ENCODE results near the gene TBC1D9. TPM values are rescaled to one million over a fixed set of nuclear protein-coding genes. Genes with fewer than 3 reads are reported as not detected.
A peak's percentile ranks its signal among the peaks of the same experiment; 100 is the strongest.

TBC1D9 gene
- total RNA-seq, 1 experiment from 2014 or later: not detected

DNA sequence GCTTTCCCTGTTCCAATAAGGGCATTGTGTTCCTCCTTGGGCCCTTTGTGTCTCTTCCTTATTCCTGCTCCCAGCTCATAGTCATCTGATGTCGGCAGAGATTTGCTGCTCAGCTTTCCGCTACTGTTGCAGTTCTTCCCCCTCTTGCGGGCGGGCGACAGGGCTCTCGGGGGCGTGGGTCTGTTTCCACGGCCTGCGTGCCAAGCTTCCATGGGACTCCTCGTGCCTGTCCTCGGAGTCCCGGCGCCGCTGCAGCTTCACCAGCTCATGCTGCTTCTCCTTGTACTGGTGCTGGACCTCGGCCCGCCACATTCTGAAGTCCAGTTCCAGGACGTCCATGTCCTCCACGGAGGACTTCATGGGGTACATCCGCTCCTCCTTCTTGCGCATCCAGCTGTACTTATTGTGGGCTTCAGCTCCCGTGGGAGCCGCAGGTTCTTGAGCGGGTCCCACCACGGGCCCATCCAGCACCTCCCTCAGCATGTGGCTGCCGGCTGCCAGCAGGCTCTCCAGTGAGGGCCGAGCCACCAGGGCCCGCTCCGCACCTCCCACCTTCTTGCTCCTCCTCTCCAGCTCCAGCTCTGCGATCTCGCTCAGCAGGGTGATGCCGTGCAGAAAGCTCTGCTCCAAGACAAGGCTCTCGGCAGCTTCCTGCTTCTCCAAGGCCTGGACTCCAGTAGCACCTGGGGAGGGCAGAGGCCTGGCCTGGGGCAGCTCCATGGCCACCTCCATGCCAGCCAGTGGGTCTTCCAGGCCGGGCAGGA, 113.3 kb downstream of the TBC1D9 start:
- Histone ChIP-seq H3K36me3 (ENCODE audit: insufficient read depth, low read length) (no peaks in the 10 kb centered on the region), H3K27me3 (ENCODE audit: low read length) (no peaks in the 10 kb centered on the region), H3K4me2 (ENCODE audit: low read depth, low read length, poor library complexity, severe bottlenecking) (no peak overlapping the region), H3K4me1 (ENCODE audit: low read length) (no peaks in the 10 kb centered on the region), H2AFZ (ENCODE audit: low read length) (no peak overlapping the region), H3K79me2 (ENCODE audit: low read length) (no peaks in the 10 kb centered on the region), H3K9ac (ENCODE audit: low read length) (no peak overlapping the region), H3K27ac (ENCODE audit: low read length) (no peak overlapping the region), H3K9me3 (ENCODE audit: low read length) (no peaks in the 10 kb centered on the region), H3K4me3 (ENCODE audit: low read length) (no peak overlapping the region), H3K9me2 (replicated peaks; ENCODE audit: insufficient read depth, low read length) (no peaks in the 10 kb centered on the region), H4K20me1 (ENCODE audit: insufficient read depth, low read depth, low read length) (no peaks in the 10 kb centered on the region)
- DNase-seq: no peak

GRCh38 chr4:140641789-140642439, 114.3 kb downstream of the TBC1D9 start:
- Histone ChIP-seq H3K27me3 (ENCODE audit: low read length) (no peaks in the 10 kb centered on the region), H4K20me1 (ENCODE audit: insufficient read depth, low read depth, low read length) (no peaks in the 10 kb centered on the region), H3K9me3 (ENCODE audit: low read length) (no peaks in the 10 kb centered on the region), H3K79me2 (ENCODE audit: low read length) (no peaks in the 10 kb centered on the region), H3K4me2 (ENCODE audit: low read depth, low read length, poor library complexity, severe bottlenecking) (no peak overlapping the region), H2AFZ (ENCODE audit: low read length) (no peak overlapping the region), H3K4me3 (ENCODE audit: low read length) (no peak overlapping the region), H3K9me2 (replicated peaks; ENCODE audit: insufficient read depth, low read length) (no peaks in the 10 kb centered on the region), H3K9ac (ENCODE audit: low read length) (no peak overlapping the region), H3K4me1 (ENCODE audit: low read length) (no peaks in the 10 kb centered on the region), H3K36me3 (ENCODE audit: insufficient read depth, low read length) (no peaks in the 10 kb centered on the region), H3K27ac (ENCODE audit: low read length) (no peak overlapping the region)
- peak; percentile 39 for DNase-seq

GRCh38 chr4:140641105-140641555, 115.1 kb downstream of the TBC1D9 start:
- Histone ChIP-seq H3K4me1 (ENCODE audit: low read length) (no peaks in the 10 kb centered on the region), H3K9me2 (replicated peaks; ENCODE audit: insufficient read depth, low read length) (no peaks in the 10 kb centered on the region), H3K36me3 (ENCODE audit: insufficient read depth, low read length) (no peaks in the 10 kb centered on the region), H3K27ac (ENCODE audit: low read length) (no peak overlapping the region), H4K20me1 (ENCODE audit: insufficient read depth, low read depth, low read length) (no peaks in the 10 kb centered on the region), H3K4me2 (ENCODE audit: low read depth, low read length, poor library complexity, severe bottlenecking) (no peak overlapping the region), H3K79me2 (ENCODE audit: low read length) (no peaks in the 10 kb centered on the region), H2AFZ (ENCODE audit: low read length) (no peak overlapping the region), H3K27me3 (ENCODE audit: low read length) (no peaks in the 10 kb centered on the region), H3K4me3 (ENCODE audit: low read length) (no peak overlapping the region), H3K9ac (ENCODE audit: low read length) (no peak overlapping the region), H3K9me3 (ENCODE audit: low read length) (no peaks in the 10 kb centered on the region)
- peak; percentile 25 for DNase-seq

- H3K36me3 ChIP-seq (ENCODE audit: insufficient read depth, low read length): no peaks in the 10 kb centered on the region
- no peak overlapping the region for H3K4me3 ChIP-seq (ENCODE audit: low read length)
- no peaks in the 10 kb centered on the region for H3K9me3 ChIP-seq (ENCODE audit: low read length)
- no peaks in the 10 kb centered on the region for H3K4me1 ChIP-seq (ENCODE audit: low read length)
- no peak overlapping the region for H3K9ac ChIP-seq (ENCODE audit: low read length)
- DNase-seq: peak; percentile 38
- no peaks in the 10 kb centered on the region for H3K27me3 ChIP-seq (ENCODE audit: low read length)
- no peaks in the 10 kb centered on the region for H4K20me1 ChIP-seq (ENCODE audit: insufficient read depth, low read depth, low read length)
- no peaks in the 10 kb centered on the region for H3K9me2 ChIP-seq (replicated peaks; ENCODE audit: insufficient read depth, low read length)
- H3K27ac ChIP-seq (ENCODE audit: low read length): no peak overlapping the region
- H3K4me2 ChIP-seq (ENCODE audit: low read depth, low read length, poor library complexity, severe bottlenecking): no peak overlapping the region
- H2AFZ ChIP-seq (ENCODE audit: low read length): no peak overlapping the region
- H3K79me2 ChIP-seq (ENCODE audit: low read length): no peaks in the 10 kb centered on the region
Observed at GRCh38 chr4:140640150-140640748, 115.9 kb downstream of the TBC1D9 start.

DNA sequence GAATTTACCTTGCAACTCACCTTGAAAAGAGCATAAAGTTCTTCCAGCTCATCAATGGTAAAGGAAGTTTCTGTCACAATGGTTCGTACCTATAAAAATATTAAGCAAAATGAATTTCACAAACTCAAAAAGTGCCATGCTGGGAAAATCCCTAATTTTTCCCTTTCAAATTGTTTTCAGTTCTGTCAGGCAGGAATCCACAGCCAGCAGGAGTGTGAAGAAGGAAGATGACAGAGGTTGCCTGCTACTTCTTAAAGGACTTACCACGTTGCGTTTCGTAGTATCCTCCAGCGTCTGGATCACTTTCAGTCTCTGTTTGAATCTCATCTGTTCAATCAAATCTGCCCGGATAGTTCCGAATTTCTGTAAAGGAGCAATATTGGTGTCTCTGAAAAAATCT, 117.1 kb downstream of the TBC1D9 start:
- no peak overlapping the region for H2AFZ ChIP-seq (ENCODE audit: low read length)
- H3K9me2 ChIP-seq (replicated peaks; ENCODE audit: insufficient read depth, low read length): no peaks in the 10 kb centered on the region
- H3K9ac ChIP-seq (ENCODE audit: low read length): no peak overlapping the region
- H3K27me3 ChIP-seq (ENCODE audit: low read length): no peaks in the 10 kb centered on the region
- H3K79me2 ChIP-seq (ENCODE audit: low read length): no peaks in the 10 kb centered on the region
- H3K4me1 ChIP-seq (ENCODE audit: low read length): no peaks in the 10 kb centered on the region
- H4K20me1 ChIP-seq (ENCODE audit: insufficient read depth, low read depth, low read length): no peaks in the 10 kb centered on the region
- H3K9me3 ChIP-seq (ENCODE audit: low read length): no peaks in the 10 kb centered on the region
- no peak overlapping the region for H3K27ac ChIP-seq (ENCODE audit: low read length)
- no peak overlapping the region for H3K4me2 ChIP-seq (ENCODE audit: low read depth, low read length, poor library complexity, severe bottlenecking)
- no peak overlapping the region for H3K4me3 ChIP-seq (ENCODE audit: low read length)
- DNase-seq: no peak
- H3K36me3 ChIP-seq (ENCODE audit: insufficient read depth, low read length): no peaks in the 10 kb centered on the region

GRCh38 chr4:140637836-140638235, 118.3 kb downstream of the TBC1D9 start:
- Histone ChIP-seq H3K36me3 (ENCODE audit: insufficient read depth, low read length) (no peaks in the 10 kb centered on the region), H3K4me3 (ENCODE audit: low read length) (no peak overlapping the region), H3K27me3 (ENCODE audit: low read length) (no peaks in the 10 kb centered on the region), H3K4me2 (ENCODE audit: low read depth, low read length, poor library complexity, severe bottlenecking) (no peak overlapping the region), H2AFZ (ENCODE audit: low read length) (no peak overlapping the region), H3K27ac (ENCODE audit: low read length) (no peak overlapping the region), H3K9ac (ENCODE audit: low read length) (no peak overlapping the region), H3K9me3 (ENCODE audit: low read length) (no peaks in the 10 kb centered on the region), H3K9me2 (replicated peaks; ENCODE audit: insufficient read depth, low read length) (no peaks in the 10 kb centered on the region), H4K20me1 (ENCODE audit: insufficient read depth, low read depth, low read length) (no peaks in the 10 kb centered on the region), H3K4me1 (ENCODE audit: low read length) (no peaks in the 10 kb centered on the region), H3K79me2 (ENCODE audit: low read length) (no peaks in the 10 kb centered on the region)
- DNase-seq: peak; percentile 72

DNA sequence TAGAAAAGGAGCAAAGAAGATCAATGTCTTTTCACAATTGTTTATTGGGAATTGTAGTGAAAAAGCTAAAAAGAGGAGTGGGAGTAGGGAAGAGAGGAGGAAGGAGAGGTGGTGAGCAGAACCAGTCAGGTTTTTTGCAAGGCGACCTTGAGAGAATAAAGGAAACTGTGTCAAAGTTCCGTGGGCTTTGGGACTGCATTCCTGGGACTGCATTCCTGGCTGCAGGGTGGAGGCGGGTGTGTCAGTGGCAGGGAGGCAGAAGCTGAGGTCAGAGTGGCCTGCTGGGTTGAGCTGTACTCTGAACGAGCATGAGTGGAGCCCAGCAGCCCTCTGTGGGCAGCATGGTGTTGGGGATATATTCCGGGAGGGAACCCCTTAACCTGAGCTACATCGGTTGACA, 120.6 kb downstream of the TBC1D9 start:
- peak; percentile 4 for DNase-seq
- Histone ChIP-seq H3K27me3 (ENCODE audit: low read length) (no peaks in the 10 kb centered on the region), H3K9ac (ENCODE audit: low read length) (no peak overlapping the region), H4K20me1 (ENCODE audit: insufficient read depth, low read depth, low read length) (no peaks in the 10 kb centered on the region), H3K36me3 (ENCODE audit: insufficient read depth, low read length) (no peaks in the 10 kb centered on the region), H3K9me3 (ENCODE audit: low read length) (no peaks in the 10 kb centered on the region), H3K79me2 (ENCODE audit: low read length) (no peaks in the 10 kb centered on the region), H2AFZ (ENCODE audit: low read length) (no peak overlapping the region), H3K4me2 (ENCODE audit: low read depth, low read length, poor library complexity, severe bottlenecking) (no peak overlapping the region), H3K4me1 (ENCODE audit: low read length) (no peaks in the 10 kb centered on the region), H3K9me2 (replicated peaks; ENCODE audit: insufficient read depth, low read length) (no peaks in the 10 kb centered on the region), H3K27ac (ENCODE audit: low read length) (no peak overlapping the region), H3K4me3 (ENCODE audit: low read length) (no peak overlapping the region)

DNA sequence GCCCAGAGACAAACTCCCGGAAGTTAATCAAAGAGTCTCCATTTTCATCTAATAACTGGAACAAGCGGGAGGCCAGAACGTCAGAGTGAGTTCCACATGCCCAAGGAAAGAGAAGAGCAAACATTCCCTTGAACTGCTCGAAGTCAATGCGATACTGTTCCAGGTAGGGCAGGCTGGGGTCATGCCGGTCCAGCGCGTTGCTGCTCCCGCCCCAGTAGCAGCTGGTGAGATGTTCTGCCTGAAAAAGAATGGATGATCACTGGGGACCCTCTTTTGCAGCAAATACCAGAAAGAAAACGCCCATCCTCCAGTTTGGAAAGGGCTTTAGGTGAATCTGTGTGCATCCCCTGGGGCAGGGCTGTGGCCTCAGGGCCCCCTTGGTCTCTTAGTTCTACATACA, 122.2 kb downstream of the TBC1D9 start:
- no peak overlapping the region for H2AFZ ChIP-seq (ENCODE audit: low read length)
- H3K27ac ChIP-seq (ENCODE audit: low read length): no peak overlapping the region
- no peak overlapping the region for H3K9ac ChIP-seq (ENCODE audit: low read length)
- H3K27me3 ChIP-seq (ENCODE audit: low read length): no peaks in the 10 kb centered on the region
- no peak overlapping the region for H3K4me2 ChIP-seq (ENCODE audit: low read depth, low read length, poor library complexity, severe bottlenecking)
- no peaks in the 10 kb centered on the region for H3K79me2 ChIP-seq (ENCODE audit: low read length)
- no peaks in the 10 kb centered on the region for H3K36me3 ChIP-seq (ENCODE audit: insufficient read depth, low read length)
- H3K4me3 ChIP-seq (ENCODE audit: low read length): no peak overlapping the region
- H3K9me2 ChIP-seq (replicated peaks; ENCODE audit: insufficient read depth, low read length): no peaks in the 10 kb centered on the region
- H3K4me1 ChIP-seq (ENCODE audit: low read length): no peaks in the 10 kb centered on the region
- H4K20me1 ChIP-seq (ENCODE audit: insufficient read depth, low read depth, low read length): no peaks in the 10 kb centered on the region
- H3K9me3 ChIP-seq (ENCODE audit: low read length): no peaks in the 10 kb centered on the region
- peak; percentile 33 for DNase-seq
